ENCODE measurements around the gene PSMB2. TPM values are rescaled to one million over a fixed set of nuclear protein-coding genes. Genes with fewer than 3 reads are reported as not detected.

Gene PSMB2
- total RNA-seq, 1 donor from 2014 or later, result 98.6 TPM

- Mint-ChIP-seq H3K27ac (ENCODE audit: unreplicated experiment) (no peak overlapping the region), H3K27me3 (ENCODE audit: low read depth, unreplicated experiment) (peaks cover 61% of the 10 kb centered on the region), H3K9me3 (ENCODE audit: unreplicated experiment) (peaks cover 6% of the 10 kb centered on the region), H3K36me3 (ENCODE audit: low read depth, unreplicated experiment) (peaks cover 4% of the 10 kb centered on the region), H3K4me3 (ENCODE audit: unreplicated experiment) (no peak overlapping the region), H3K4me1 (ENCODE audit: low read depth, unreplicated experiment) (peaks cover 20% of the 10 kb centered on the region)
- peaks cover 25% of the 10 kb centered on the region for H4K20me1 ChIP-seq (ENCODE audit: insufficient read depth, low read length)
- H3K79me2 ChIP-seq (ENCODE audit: insufficient read depth, low read length), result no peaks in the 10 kb centered on the region
- peaks cover 13% of the 10 kb centered on the region for H3K4me1 ChIP-seq (ENCODE audit: insufficient read depth, low read length)
- H3K27ac ChIP-seq (ENCODE audit: low read depth, low read length), result no peak overlapping the region
- no peak for FAIRE-seq
- H2AFZ ChIP-seq (ENCODE audit: low read depth, low read length), result no peak overlapping the region
- no peak overlapping the region for H3K4me2 ChIP-seq (ENCODE audit: low read length)
- H3K9ac ChIP-seq (ENCODE audit: low read length), result no peak overlapping the region
- H3K9me3 ChIP-seq (ENCODE audit: insufficient read depth, low read depth, low read length), result no peaks in the 10 kb centered on the region
- DNase-seq (ENCODE audit: low read depth), result no peak
- H3K27me3 ChIP-seq (ENCODE audit: insufficient read depth, low read length), result peaks cover 71% of the 10 kb centered on the region
- TF ChIP-seq, protein P1, sequence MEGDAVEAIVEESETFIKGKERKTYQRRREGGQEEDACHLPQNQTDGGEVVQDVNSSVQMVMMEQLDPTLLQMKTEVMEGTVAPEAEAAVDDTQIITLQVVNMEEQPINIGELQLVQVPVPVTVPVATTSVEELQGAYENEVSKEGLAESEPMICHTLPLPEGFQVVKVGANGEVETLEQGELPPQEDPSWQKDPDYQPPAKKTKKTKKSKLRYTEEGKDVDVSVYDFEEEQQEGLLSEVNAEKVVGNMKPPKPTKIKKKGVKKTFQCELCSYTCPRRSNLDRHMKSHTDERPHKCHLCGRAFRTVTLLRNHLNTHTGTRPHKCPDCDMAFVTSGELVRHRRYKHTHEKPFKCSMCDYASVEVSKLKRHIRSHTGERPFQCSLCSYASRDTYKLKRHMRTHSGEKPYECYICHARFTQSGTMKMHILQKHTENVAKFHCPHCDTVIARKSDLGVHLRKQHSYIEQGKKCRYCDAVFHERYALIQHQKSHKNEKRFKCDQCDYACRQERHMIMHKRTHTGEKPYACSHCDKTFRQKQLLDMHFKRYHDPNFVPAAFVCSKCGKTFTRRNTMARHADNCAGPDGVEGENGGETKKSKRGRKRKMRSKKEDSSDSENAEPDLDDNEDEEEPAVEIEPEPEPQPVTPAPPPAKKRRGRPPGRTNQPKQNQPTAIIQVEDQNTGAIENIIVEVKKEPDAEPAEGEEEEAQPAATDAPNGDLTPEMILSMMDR (IDR thresholded peaks at IDR 0.05; ENCODE audit: insufficient read depth, low read depth, low read length), result no peak
- TF ChIP-seq EZH2 (IDR thresholded peaks at IDR 0.05; ENCODE audit: insufficient read depth, low read length), result no peak
- H3K36me3 ChIP-seq (ENCODE audit: insufficient read depth, low read length), result no peaks in the 10 kb centered on the region
- no peak overlapping the region for H3K4me3 ChIP-seq (ENCODE audit: insufficient read depth, low read depth, low read length)
Measured at GRCh38 chr1:35574125-35574654, 67.1 kb downstream of the PSMB2 start.

DNA sequence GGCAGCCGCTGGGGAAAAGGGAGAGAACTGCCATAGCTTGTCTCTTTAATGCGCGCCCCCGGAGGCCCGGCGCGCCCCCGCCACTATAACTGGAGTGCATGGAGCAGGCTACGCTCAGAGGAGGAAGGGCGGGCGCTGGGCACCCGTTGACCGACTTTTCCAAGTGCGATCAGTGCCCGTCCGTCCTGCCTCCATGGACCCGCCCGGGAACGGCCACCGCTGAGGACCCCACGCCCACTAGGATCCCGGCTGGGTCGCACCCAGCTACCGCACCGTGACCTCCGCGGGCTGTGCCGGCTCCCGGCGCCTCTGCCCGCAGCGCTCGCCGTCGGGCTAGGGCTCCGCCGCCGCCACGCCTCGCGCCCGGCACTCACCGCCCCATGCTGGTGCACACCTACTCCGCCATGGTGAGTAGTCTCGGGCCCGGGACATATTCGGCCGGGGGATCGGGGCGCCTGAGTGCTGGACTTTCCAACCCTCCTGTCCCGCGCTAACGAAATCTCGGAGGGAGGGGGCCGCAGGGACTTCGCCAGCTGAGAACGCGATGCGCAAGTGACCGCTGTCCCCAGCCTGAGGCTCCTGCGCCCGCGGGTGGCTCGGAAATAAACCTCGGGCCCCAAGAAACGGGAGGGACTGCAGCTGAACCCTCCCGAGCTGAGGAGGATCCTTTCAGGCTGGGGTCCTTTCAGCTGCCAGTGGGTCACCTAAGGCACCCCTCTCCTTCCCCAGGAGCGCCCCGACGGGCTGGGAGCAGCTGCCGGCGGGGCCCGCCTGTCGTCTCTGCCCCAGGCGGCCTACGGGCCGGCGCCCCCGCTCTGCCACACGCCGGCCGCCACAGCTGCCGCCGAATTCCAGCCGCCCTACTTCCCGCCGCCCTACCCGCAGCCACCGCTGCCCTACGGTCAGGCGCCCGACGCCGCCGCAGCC lies 67.9 kb downstream of the PSMB2 start, which contains the start of gene TFAP2E:
TSS of gene TFAP2E (plus strand) at position 117 of the 927 bp plus-strand sequence. CDS start at position 381, 264 bp downstream.
- H3K4me1 Mint-ChIP-seq (ENCODE audit: low read depth, unreplicated experiment), result peaks cover 26% of the 10 kb centered on the region
- TF ChIP-seq, protein P1 (IDR thresholded peaks at IDR 0.05; ENCODE audit: insufficient read depth, low read depth, low read length), result no peak
- TF ChIP-seq EZH2 (IDR thresholded peaks at IDR 0.05; ENCODE audit: insufficient read depth, low read length), result peak; percentile 99
- Histone ChIP-seq H3K4me1 (ENCODE audit: insufficient read depth, low read length) (peaks cover 13% of the 10 kb centered on the region), H3K27me3 (ENCODE audit: insufficient read depth, low read length) (peaks cover 71% of the 10 kb centered on the region), H3K4me3 (ENCODE audit: insufficient read depth, low read depth, low read length) (peak within 1 kb of the TSS; percentile 43), H3K79me2 (ENCODE audit: insufficient read depth, low read length) (no peaks in the 10 kb centered on the region), H3K36me3 (ENCODE audit: insufficient read depth, low read length) (no peaks in the 10 kb centered on the region), H3K9me3 (ENCODE audit: insufficient read depth, low read depth, low read length) (no peaks in the 10 kb centered on the region), H4K20me1 (ENCODE audit: insufficient read depth, low read length) (peaks cover 28% of the 10 kb centered on the region), H3K27ac (ENCODE audit: low read depth, low read length) (no peak within 1 kb of the TSS), H3K4me2 (ENCODE audit: low read length) (peak within 1 kb of the TSS; percentile 84), H3K9ac (ENCODE audit: low read length) (no peak within 1 kb of the TSS), H2AFZ (ENCODE audit: low read depth, low read length) (peak within 1 kb of the TSS; percentile 46)
- H3K27me3 Mint-ChIP-seq (ENCODE audit: low read depth, unreplicated experiment), result peaks cover 57% of the 10 kb centered on the region
- DNase-seq (ENCODE audit: low read depth) (no peak), FAIRE-seq (no peak)
- peaks cover 6% of the 10 kb centered on the region for H3K9me3 Mint-ChIP-seq (ENCODE audit: unreplicated experiment)
- peaks cover 4% of the 10 kb centered on the region for H3K36me3 Mint-ChIP-seq (ENCODE audit: low read depth, unreplicated experiment)
- H3K27ac Mint-ChIP-seq (ENCODE audit: unreplicated experiment), result no peak within 1 kb of the TSS
- H3K4me3 Mint-ChIP-seq (ENCODE audit: unreplicated experiment), result peak within 1 kb of the TSS; percentile 60

Measured in astrocyte (in vitro differentiated cells and primary cell).